Stomach smooth muscle (tissue), 2 donors: ENCODE data around the gene ECEL1.

Source experiments
- H3K27ac ChIP-seq: one replicate; pipeline ENCODE4 v1.7.0; 2013; ENCODE audit warnings: mild to moderate bottlenecking, low read length, inconsistent platforms
- H3K27me3 ChIP-seq, 2 donors: one replicate each; pipeline ENCODE4 v1.7.0; 2013; ENCODE audit warnings: low read length in 2 of 2; ENCODE audit not compliant: insufficient read depth in 2 of 2, control insufficient read depth in 1 of 2
- H3K36me3 ChIP-seq, 2 donors: one replicate each; pipeline ENCODE4 v1.7.0; 2013; ENCODE audit warnings: low read length in 2 of 2; ENCODE audit not compliant: control insufficient read depth in 2 of 2, insufficient read depth in 2 of 2
- H3K4me1 ChIP-seq: one replicate; pipeline ENCODE4 v1.7.0; 2013; ENCODE audit warnings: low read length; ENCODE audit not compliant: control insufficient read depth, insufficient read depth
- H3K4me3 ChIP-seq, 2 donors: one replicate each; pipeline ENCODE4 v1.7.0; 2013; ENCODE audit warnings: low read length in 2 of 2
- H3K9ac ChIP-seq, 2 donors: one replicate each; pipeline ENCODE4 v1.7.0; 2013; ENCODE audit warnings: low read length in 2 of 2, mild to moderate bottlenecking in 1 of 2
- H3K9me3 ChIP-seq, 2 donors: one replicate each; pipeline ENCODE4 v1.7.0; 2013; ENCODE audit warnings: low read length in 2 of 2; ENCODE audit not compliant: control insufficient read depth in 2 of 2
- donor health status: healthy.
- donor health status: Pancreatic carcinoma.

The ECEL1 gene

DNA sequence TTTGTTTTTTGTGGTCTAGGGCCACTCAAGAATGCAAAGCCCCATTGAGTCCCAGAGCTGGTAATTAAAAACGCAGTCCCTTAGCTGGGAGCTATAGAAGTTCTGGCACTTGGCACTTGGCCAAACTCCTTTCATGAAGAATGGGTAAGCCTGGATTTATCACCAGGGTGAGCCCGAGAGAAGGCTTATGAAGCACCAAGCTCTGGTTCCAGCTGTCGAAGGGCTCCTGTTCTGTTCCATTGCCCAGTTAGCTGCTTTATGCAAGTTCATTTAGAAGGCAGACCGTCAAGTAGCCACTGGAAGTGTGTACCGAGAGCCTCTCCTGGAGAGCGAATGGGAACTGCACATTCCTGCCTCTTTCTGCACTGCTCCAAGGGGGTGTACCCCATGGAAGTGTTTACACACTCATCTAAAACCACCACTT, 14.2 kb downstream of the ECEL1 start:
- H3K9ac ChIP-seq: no peak overlapping the region
- H3K4me1 ChIP-seq: no peaks in the 10 kb centered on the region
- H3K9me3 ChIP-seq: peaks cover 0 to 3% of the 10 kb centered on the region in 2 donors
- H3K27ac ChIP-seq: no peak overlapping the region
- H3K36me3 ChIP-seq: no peaks in the 10 kb centered on the region
- H3K27me3 ChIP-seq: peaks cover 13 to 21% of the 10 kb centered on the region in 2 donors
- no peak overlapping the region for H3K4me3 ChIP-seq

DNA sequence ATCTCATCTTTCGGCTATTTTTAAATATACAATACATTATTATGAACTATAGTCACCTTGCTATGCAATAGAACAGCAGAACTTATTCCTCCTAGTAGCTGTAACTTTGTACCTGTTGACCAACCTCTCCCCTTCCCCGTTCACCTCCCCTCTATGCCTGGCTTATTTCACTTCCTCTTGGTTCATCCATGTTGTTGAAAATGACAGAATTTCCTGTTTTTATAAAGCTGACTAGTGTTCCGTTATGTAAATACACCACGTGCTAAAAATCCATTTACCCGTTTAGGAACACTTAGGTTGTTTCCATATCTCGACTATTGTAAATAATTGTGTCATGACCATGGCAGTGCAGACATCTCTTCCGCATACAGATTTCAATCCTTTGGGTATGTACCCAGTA, 21.4 kb downstream of the ECEL1 start:
- H3K9me3 ChIP-seq: no peaks in the 10 kb centered on the region

DNA sequence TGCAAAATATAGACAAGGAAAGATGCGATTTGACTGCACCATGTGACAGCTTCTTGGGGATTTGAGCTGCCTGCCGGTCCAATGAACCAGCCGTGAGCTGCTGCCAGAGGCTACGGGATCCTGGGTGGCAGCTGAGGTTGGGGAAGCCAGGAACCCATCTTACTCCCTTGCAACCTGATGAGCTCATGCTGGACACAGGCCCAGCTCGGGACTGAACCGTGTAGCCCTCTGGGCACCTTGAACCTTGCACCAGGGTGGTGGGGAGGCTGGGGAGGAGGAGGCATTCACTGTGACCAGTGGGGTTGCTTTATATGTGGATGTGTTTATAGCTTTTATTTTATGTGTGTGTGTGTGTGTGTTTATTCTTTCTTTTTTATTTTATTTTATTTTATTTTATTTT, 22.6 kb downstream of the ECEL1 start:
- Histone ChIP-seq H3K4me3 (no peak overlapping the region), H3K9ac (no peak overlapping the region), H3K4me1 (no peaks in the 10 kb centered on the region), H3K9me3 (no peaks in the 10 kb centered on the region), H3K27me3 (peaks cover 0 to 9% of the 10 kb centered on the region in 2 donors), H3K36me3 (no peaks in the 10 kb centered on the region), H3K27ac (no peak overlapping the region)

More for the DNA sequence above, 21.4 kb downstream of the ECEL1 start:
- Histone ChIP-seq H3K4me3 (no peak overlapping the region), H3K36me3 (no peaks in the 10 kb centered on the region), H3K27me3 (peaks cover 0 to 12% of the 10 kb centered on the region in 2 donors), H3K4me1 (no peaks in the 10 kb centered on the region), H3K27ac (no peak overlapping the region), H3K9ac (no peak overlapping the region)

DNA sequence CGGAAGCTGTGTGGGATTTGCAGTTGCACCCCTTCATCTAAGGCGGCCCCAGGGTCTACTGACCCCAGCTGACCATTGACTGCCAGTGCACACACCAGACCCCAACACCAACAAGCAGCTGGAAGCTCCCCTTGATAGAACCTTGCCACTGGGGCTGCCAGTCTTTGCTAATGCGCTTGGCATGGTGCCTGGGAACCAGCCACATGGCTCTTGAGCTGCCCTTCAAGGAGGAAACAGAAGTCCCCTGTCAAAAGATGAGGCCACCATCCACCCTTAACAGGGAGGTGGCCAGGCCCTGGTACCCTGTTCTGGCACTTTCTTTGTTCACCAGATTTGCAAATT, 23.1 kb downstream of the ECEL1 start:
- no peak overlapping the region for H3K4me3 ChIP-seq
- H3K36me3 ChIP-seq: no peaks in the 10 kb centered on the region
- H3K9ac ChIP-seq: no peak overlapping the region
- no peaks in the 10 kb centered on the region for H3K4me1 ChIP-seq
- H3K9me3 ChIP-seq: no peaks in the 10 kb centered on the region
- H3K27ac ChIP-seq: no peak overlapping the region
- peaks cover 0 to 13% of the 10 kb centered on the region in 2 donors for H3K27me3 ChIP-seq

DNA sequence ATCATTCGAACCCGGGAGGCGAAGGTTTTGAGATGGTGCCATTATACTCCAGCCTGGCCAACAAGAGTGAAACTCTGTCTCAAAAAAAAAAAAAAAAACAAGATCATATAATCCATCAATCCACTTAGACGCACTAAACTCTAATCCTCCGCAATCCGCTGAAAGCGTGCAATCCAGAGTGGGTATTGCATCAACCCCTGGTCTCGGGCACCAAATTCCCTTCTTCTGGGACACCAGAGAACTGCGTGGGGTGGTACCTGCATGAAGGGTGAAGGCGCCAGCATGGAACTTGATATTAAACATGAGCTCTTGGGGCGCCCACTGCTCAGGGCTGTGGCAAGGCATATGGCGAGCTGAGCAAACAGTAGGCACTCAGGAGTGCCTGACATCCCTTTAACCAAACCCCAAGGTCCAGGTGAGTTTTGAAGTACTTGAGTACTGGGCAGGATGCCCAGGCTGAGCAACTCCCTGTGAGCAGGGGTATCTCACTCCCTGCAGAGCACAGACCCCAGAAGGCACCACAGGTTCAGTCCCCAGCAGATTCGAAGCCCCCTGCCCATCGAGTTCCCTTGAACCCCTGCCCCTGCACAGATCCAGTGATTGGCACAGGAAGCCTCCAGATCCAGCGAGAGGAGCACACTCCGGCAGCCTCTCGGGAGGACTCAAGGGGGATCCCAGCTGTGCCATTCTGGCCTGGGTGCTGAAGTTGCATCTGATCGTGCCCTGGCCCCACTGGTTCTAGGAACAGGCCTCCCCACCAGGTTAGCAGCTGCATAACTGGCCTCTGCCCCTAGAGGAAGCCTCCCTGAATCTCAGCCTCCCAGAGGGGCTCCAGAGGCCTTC, 23.7 kb downstream of the ECEL1 start:
- H3K36me3 ChIP-seq: no peaks in the 10 kb centered on the region
- no peak overlapping the region for H3K4me3 ChIP-seq
- no peak overlapping the region for H3K27ac ChIP-seq
- no peak overlapping the region for H3K9ac ChIP-seq
- H3K9me3 ChIP-seq: no peaks in the 10 kb centered on the region
- peaks cover 3 to 17% of the 10 kb centered on the region in 2 donors for H3K27me3 ChIP-seq
- no peaks in the 10 kb centered on the region for H3K4me1 ChIP-seq

DNA sequence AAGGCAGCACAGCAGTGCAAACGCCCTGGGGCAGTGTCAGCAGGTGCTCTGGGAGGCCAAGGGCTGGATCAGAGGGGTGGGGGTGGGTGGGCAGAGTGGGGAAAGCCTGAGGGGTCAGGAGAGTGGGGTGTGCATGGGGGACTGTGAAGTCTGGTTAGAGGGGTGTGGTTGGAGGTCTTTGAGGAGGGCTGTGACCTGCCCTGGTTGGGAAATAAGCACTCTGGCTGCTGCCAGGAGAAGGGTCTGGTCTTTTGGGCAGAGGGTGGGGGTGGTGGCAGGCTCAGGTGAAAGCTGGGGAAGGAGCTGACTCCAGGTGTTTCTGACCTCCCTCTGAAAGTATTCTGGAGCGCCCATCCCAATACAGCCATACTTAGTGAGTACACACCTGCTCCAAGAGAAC, 27.5 kb downstream of the ECEL1 start:
- Histone ChIP-seq H3K4me3 (no peak overlapping the region), H3K27me3 (peaks cover 17 to 26% of the 10 kb centered on the region in 2 donors), H3K9me3 (no peaks in the 10 kb centered on the region), H3K4me1 (no peaks in the 10 kb centered on the region), H3K36me3 (no peaks in the 10 kb centered on the region), H3K9ac (no peak overlapping the region), H3K27ac (no peak overlapping the region)

DNA sequence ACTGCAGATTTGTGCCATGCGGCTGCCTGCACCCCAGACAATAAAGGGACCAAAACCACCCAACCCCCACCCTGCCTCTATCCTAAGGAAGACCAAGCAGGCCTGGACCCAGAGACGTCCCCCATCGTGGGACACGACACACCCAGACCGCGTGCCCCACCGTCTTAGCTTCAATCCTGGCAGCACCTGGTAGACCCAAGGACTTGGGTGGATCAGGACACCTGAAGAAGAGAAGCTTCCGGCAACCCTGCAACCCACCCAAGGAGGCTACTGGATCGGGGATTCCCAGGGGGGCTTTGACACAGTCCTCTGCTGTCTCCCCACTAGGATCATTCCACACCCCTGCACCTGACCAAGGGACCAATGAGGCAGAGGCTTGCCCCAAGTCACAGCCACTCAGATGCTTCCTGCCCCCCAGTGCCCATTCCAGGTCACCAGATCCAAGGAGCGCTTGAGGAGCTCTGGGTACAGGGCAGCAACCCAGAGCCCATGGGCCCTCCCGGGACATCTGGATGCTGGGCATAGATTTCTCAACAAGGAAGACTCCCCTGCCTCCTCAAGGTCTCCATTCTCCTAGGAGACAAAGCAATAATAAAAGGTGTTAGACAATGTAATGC, 28.1 kb downstream of the ECEL1 start:
- H3K27ac ChIP-seq: no peak overlapping the region
- H3K4me3 ChIP-seq: no peak overlapping the region
- no peaks in the 10 kb centered on the region for H3K36me3 ChIP-seq
- no peaks in the 10 kb centered on the region for H3K4me1 ChIP-seq
- no peak overlapping the region for H3K9ac ChIP-seq
- no peaks in the 10 kb centered on the region for H3K9me3 ChIP-seq
- H3K27me3 ChIP-seq: peaks cover 17 to 25% of the 10 kb centered on the region in 2 donors

DNA sequence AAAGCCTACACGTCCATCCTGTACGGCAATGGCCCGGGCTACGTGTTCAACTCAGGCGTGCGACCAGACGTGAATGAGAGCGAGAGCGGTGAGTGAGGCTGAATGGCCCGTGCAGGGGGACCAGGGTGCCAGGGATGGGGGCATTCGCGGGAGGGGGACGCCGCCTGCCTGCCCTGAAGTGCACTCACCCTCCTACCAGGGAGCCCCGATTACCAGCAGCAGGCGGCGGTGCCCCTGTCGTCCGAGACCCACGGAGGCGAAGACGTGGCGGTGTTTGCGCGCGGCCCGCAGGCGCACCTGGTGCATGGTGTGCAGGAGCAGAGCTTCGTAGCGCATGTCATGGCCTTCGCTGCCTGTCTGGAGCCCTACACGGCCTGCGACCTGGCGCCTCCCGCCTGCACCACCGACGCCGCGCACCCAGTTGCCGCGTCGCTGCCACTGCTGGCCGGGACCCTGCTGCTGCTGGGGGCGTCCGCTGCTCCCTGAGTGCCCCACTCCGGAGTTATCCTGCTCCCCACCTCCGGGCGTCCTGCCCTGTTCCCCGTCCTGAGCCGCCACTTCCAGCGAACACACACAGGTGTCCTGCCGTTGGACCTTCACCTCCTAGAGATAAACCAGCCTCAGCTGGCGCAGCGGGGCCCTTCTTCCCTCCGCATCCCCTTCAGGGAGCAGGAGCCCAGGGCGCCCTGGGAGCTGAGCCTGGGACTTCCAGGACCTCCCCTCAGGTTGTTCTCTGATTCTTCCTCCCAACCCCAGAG, 28.8 kb downstream of the ECEL1 start:
- Histone ChIP-seq H3K27me3 (peaks cover 17 to 19% of the 10 kb centered on the region in 2 donors), H3K27ac (no peak overlapping the region), H3K9ac (no peak overlapping the region), H3K9me3 (no peaks in the 10 kb centered on the region), H3K4me1 (no peaks in the 10 kb centered on the region), H3K4me3 (no peak overlapping the region), H3K36me3 (no peaks in the 10 kb centered on the region)

DNA sequence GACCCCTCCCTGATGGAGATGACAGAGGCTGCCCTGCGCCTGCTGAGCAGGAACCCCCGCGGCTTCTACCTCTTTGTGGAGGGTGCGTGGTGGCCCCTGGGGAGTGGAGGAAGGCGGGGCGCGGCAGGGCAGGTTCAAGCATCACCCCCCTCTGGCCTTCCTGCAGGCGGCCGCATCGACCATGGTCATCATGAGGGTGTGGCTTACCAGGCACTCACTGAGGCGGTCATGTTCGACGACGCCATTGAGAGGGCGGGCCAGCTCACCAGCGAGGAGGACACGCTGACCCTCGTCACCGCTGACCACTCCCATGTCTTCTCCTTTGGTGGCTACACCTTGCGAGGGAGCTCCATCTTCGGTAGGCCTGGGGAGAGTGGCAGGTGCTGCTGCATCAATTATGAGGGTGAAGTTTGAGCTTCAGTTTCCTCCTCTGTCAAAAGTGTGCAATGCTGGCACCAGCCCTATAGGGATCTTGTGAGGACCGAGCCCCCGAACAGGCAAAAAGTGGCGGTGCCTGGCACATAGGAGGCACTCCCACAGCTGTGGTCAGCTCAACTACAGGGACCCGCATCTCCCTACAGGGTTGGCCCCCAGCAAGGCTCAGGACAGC, 29.5 kb downstream of the ECEL1 start:
- Histone ChIP-seq H3K27me3 (peaks cover 17 to 18% of the 10 kb centered on the region in 2 donors), H3K9ac (no peak overlapping the region), H3K4me1 (no peaks in the 10 kb centered on the region), H3K36me3 (no peaks in the 10 kb centered on the region), H3K27ac (no peak overlapping the region), H3K9me3 (no peaks in the 10 kb centered on the region), H3K4me3 (no peak overlapping the region)

DNA sequence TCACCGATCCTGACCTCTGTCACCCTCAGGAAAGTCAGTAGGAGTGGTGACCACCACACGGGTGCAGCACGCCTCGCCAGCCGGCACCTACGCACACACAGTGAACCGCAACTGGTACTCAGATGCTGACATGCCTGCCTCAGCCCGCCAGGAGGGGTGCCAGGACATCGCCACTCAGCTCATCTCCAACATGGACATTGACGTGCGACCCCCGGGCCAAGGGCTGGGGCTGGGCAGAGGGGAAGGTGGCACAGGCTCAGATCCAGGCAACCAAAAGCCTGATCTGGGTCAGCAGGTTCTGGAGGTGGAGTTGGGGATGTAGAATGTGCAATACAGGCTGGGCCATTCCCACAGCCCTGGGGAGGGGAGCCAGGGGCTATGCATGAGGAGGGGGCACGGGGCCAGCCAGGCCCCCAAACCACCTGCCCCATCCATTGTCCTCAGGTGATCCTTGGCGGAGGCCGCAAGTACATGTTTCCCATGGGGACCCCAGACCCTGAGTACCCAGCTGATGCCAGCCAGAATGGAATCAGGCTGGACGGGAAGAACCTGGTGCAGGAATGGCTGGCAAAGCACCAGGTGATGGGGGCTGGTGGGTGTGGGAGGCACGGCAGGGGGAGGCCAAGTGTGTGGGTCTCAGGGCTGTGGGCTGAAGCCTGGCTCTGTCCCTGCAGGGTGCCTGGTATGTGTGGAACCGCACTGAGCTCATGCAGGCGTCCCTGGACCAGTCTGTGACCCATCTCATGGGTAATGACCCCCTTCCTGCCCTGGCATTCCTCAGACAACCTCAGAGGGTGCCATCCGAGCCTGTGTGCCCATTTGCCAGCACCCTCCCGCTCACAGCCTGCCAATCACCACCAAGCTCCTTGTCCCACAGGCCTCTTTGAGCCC, 30.3 kb downstream of the ECEL1 start:
- H3K27me3 ChIP-seq: peaks cover 17 to 18% of the 10 kb centered on the region in 2 donors
- H3K9me3 ChIP-seq: no peaks in the 10 kb centered on the region
- no peak overlapping the region for H3K4me3 ChIP-seq
- H3K36me3 ChIP-seq: no peaks in the 10 kb centered on the region
- no peak overlapping the region for H3K27ac ChIP-seq
- H3K9ac ChIP-seq: no peak overlapping the region
- no peaks in the 10 kb centered on the region for H3K4me1 ChIP-seq
